ENCODE data around the gene LYPD5.

DNA sequence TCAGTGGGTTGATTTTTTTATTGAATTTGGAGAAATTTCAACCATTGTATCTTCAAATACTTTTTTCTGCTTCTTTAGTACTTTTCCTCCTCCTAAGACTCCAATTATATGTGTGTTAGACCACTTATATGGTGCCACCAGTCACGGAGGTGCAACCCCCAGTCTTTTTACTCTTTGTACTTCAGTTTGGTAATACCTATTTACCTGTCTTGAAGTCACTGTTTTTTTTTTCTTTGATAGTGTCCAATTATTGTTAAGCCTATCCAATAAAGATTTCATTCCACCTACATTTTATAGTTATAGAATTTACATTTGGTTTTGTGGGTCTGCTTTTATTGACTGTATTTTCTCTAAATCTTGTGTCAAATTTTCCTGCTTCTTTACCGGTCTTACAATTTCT is 39.8 kb upstream of the LYPD5 start:
- TF ChIP-seq, protein P1, sequence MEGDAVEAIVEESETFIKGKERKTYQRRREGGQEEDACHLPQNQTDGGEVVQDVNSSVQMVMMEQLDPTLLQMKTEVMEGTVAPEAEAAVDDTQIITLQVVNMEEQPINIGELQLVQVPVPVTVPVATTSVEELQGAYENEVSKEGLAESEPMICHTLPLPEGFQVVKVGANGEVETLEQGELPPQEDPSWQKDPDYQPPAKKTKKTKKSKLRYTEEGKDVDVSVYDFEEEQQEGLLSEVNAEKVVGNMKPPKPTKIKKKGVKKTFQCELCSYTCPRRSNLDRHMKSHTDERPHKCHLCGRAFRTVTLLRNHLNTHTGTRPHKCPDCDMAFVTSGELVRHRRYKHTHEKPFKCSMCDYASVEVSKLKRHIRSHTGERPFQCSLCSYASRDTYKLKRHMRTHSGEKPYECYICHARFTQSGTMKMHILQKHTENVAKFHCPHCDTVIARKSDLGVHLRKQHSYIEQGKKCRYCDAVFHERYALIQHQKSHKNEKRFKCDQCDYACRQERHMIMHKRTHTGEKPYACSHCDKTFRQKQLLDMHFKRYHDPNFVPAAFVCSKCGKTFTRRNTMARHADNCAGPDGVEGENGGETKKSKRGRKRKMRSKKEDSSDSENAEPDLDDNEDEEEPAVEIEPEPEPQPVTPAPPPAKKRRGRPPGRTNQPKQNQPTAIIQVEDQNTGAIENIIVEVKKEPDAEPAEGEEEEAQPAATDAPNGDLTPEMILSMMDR (IDR thresholded peaks at IDR 0.05) = no peak
- TF ChIP-seq POLR2AphosphoS5 (IDR thresholded peaks at IDR 0.05; ENCODE audit: low read depth, low read length) = no peak
- no peak for TF ChIP-seq TCF7L2 (IDR thresholded peaks at IDR 0.05; ENCODE audit: low read depth, low read length)
- TF ChIP-seq, protein P2, sequence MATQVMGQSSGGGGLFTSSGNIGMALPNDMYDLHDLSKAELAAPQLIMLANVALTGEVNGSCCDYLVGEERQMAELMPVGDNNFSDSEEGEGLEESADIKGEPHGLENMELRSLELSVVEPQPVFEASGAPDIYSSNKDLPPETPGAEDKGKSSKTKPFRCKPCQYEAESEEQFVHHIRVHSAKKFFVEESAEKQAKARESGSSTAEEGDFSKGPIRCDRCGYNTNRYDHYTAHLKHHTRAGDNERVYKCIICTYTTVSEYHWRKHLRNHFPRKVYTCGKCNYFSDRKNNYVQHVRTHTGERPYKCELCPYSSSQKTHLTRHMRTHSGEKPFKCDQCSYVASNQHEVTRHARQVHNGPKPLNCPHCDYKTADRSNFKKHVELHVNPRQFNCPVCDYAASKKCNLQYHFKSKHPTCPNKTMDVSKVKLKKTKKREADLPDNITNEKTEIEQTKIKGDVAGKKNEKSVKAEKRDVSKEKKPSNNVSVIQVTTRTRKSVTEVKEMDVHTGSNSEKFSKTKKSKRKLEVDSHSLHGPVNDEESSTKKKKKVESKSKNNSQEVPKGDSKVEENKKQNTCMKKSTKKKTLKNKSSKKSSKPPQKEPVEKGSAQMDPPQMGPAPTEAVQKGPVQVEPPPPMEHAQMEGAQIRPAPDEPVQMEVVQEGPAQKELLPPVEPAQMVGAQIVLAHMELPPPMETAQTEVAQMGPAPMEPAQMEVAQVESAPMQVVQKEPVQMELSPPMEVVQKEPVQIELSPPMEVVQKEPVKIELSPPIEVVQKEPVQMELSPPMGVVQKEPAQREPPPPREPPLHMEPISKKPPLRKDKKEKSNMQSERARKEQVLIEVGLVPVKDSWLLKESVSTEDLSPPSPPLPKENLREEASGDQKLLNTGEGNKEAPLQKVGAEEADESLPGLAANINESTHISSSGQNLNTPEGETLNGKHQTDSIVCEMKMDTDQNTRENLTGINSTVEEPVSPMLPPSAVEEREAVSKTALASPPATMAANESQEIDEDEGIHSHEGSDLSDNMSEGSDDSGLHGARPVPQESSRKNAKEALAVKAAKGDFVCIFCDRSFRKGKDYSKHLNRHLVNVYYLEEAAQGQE (IDR thresholded peaks at IDR 0.05; ENCODE audit: insufficient read depth in 1 of 2, low read depth in 2 of 2, low read length in 1 of 2) = no peak
- TF ChIP-seq SIN3A (IDR thresholded peaks at IDR 0.05; ENCODE audit: borderline replicate concordance, insufficient read depth, low read depth, low read length) = no peak
